GM10266 (cell line): ENCODE measurements around the gene GRB7.
"Not testable (repeated sequence)": the region's sequence is repeated elsewhere in the genome, so short reads cannot be mapped to it uniquely, and the experiment has no call there.

Experiments used
- DNase-seq: peaks from one replicate; pipeline ENCODE4 v3.0.0; 2012; ENCODE audit errors: extremely low spot score
- CTCF ChIP-seq: IDR thresholded peaks from 2 replicates; pipeline ENCODE4 v1.5.1; 2012; ENCODE audit warnings: mild to moderate bottlenecking, low read depth; ENCODE audit not compliant: control insufficient read depth, insufficient read depth; ENCODE audit errors: missing control alignments

GRB7 gene

GRCh38 chr17:39719563-39720355 lies 18.0 kb upstream of the GRB7 start:
- no peak for DNase-seq
- no peak for TF ChIP-seq CTCF

GRCh38 chr17:39722104-39722503 lies 15.6 kb upstream of the GRB7 start:
- no peak for TF ChIP-seq CTCF
- DNase-seq: no peak

- no peak for TF ChIP-seq CTCF
- no peak for DNase-seq
Measured at GRCh38 chr17:39722965-39723848, 14.5 kb upstream of the GRB7 start.

GRCh38 chr17:39724731-39725130 lies 13.0 kb upstream of the GRB7 start:
- no peak for TF ChIP-seq CTCF

GRCh38 chr17:39725923-39726322 lies 11.8 kb upstream of the GRB7 start:
- not testable (repeated sequence) for DNase-seq

More at GRCh38 chr17:39724731-39725130, 13.0 kb upstream of the GRB7 start:
- no peak for DNase-seq

- DNase-seq: no peak
- no peak for TF ChIP-seq CTCF
Measured at GRCh38 chr17:39726617-39727016, 11.1 kb upstream of the GRB7 start.

- TF ChIP-seq CTCF: no peak
- DNase-seq: no peak
Measured at GRCh38 chr17:39727556-39727955, 10.2 kb upstream of the GRB7 start.
